GM19099 (cell line): Measurements from ENCODE around the gene CLC.

Source experiments
- POLR2A ChIP-seq: IDR thresholded peaks from 3 replicates; pipeline ENCODE4 v1.6.1; 2011; ENCODE audit warnings: low read depth; ENCODE audit not compliant: insufficient read length; ENCODE audit errors: extremely low read depth

CLC gene

DNA sequence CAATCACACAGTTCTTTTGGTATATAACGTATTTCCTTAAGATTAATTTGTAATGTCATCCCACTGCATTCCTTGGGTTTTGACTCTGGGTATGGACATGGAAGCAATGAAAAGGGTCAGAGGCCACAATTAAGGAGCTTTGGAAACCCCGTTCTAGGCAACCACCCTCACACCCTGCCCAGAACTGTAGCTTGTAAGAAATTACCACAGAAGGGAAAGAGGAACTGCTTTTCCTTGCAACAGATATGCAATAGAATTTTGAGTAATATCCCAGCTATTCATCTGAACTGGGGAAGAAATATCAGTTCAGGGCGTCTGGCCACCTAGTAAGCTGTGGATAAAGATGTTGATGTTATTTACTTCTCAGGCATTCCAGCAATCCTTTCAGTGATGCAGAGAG is 985 bp upstream of the CLC start:
- TF ChIP-seq POLR2A: no peak

DNA sequence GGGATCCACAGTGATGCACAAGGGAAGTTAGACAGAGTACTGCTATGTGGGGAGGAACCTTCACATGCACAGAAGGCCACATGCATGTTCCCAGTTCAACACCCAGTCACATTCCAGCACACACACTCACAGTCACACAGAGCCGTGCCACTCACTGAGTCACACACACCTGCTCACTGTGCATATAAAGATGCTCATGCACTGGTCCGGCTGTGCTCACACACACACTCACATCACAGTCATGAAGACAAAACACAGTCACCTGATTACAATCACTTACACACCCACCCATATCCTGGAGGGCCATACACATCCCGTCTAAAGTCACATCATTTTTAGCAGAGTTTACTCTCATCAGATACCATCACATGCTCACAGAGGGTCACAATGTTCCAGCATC is 478 bp downstream of the CLC start:
- TF ChIP-seq POLR2A: no peak

DNA sequence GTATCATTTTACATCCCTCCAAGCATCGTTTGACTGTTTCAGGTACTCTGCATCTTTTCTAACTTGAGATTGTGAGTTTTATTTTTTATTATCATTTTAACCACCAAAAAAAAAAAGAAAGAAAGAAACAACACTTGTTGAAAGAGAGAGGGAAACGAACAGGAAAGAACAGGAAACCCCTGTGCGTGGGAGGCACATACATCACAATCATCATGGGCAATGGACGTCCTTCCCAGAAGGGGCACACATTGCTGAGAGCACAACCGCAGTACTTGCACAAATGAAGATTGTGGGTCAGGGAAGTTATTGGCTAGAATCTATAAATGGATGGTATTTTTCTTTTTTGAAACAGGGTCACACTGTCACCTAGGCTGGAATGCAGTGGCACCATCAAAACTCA is 1.7 kb downstream of the CLC start:
- TF ChIP-seq POLR2A: no peak

DNA sequence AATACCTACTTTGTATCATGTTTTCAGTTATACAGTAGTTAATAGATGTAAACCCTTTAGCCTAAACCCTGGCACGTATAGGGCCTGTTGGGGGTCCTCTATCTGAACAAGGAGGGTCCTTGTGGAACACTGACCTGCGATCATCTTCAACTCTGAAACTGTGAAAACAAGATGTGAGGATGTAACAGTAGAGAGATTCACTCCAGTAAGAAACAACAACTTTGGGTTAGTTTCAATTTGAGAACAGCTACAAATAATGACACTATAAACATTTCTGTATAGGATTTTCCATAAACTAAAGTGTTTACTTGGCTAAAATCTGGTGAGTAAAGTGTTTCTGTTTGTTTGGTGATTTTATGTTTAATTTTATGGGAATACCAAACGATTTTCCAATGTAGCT is 2.1 kb downstream of the CLC start:
- no peak for TF ChIP-seq POLR2A

DNA sequence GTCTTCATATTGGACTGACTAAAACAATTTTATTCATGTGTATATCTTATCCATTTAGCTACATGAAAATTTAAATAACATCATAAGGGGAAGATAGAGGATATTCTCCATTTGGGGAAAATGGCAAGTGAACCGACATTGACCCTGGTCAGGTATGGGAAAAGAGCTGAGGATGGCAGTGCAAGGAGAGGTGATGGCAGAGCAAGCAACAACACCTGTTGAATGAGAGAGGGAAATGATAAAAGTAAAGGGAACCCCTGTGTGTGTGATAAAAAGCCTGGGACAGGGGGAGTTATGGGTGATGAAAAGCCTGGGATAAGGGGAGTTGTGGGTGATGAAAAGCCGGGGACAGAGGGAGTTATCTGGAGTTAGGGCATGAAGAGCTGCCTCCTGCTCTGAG is 4.0 kb downstream of the CLC start:
- no peak for TF ChIP-seq POLR2A

DNA sequence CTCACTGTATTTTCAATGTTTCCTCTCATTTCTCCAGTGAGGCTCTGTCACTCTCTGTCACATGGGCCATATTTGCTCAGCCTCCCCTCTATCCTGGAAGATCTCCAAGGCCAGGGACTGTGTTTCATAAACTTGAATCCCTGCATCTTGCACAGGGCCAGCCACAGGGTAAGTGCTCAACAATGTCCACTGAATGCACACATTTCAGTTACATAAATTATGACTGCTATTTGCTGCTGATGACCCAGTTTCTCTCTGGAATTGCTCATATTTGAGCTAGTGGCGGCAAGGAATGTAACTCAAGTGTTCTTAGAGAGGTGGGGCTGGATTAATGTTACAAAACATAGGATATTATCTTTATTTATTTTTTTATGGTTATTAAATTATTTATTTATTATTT is 6.1 kb downstream of the CLC start:
- no peak for TF ChIP-seq POLR2A

DNA sequence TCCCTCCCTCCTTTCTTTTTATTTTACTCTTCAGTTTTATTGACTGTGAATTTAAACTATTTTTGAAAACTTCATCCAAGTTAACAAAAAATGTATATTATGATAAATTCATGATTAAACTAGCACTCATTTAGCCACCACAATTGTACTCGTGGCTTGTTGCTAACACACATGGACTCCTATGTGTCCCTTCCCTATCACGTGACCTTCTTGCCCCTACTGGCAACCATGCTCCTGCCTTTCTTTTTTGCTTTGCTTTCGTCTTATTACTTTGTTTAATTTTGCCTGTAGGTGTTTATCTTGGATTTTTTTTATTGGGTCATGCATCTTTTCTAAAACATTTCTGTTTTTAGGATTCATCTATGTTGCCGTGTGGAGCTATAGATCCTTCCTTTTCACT is 8.2 kb downstream of the CLC start:
- TF ChIP-seq POLR2A: no peak

DNA sequence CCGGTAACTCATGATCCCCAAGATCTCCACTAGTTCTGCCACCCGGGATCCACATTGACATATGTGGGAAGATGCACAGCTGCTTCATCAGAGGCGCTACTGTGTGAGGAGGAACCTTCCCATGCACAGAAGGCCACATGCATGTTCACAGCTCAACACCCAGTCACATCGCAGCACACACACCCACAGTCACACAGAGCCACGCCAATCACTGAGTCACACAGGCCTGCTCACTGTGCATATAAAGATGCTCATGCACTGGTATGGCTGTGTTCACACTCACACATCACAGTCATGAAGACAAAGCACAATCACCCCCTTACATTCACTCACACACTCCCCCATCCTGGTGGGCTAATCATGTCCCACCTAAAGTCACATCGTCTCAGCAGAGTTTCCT is 9.8 kb downstream of the CLC start:
- TF ChIP-seq POLR2A: no peak

DNA sequence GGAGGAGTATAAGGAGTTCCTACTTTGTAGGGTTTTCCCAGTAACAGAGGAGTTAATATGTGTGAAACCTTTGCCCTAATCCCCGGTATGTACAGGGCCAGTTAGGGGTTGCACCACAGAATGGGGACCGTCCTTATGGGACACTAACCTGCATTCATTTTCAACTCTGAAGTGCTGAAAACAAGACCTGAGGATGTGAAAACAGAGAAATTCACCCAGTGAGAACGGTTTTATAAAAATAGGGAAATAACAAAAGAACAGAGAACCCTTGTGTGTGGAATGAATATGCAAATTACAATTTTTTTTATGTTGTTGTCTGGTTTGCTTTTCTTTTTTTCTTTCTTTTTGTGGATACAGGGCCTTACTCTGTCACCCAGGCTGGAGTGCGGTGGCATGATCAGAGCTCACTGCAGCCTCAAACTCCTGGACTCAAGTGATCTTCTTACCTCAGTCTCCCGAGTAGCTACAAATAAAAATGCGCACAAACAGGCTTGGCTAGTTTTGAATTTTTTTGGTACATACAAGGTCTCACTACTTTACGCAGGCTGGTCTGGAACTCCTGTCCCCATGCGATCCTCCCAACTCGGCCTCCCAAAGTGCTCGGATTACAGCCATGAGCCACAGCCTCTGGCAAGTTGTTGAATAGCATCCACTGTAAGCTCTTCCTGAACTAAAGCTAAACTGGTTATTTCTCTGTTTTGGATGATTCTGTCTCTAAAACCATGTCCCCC is 10.6 kb downstream of the CLC start:
- TF ChIP-seq POLR2A: no peak

DNA sequence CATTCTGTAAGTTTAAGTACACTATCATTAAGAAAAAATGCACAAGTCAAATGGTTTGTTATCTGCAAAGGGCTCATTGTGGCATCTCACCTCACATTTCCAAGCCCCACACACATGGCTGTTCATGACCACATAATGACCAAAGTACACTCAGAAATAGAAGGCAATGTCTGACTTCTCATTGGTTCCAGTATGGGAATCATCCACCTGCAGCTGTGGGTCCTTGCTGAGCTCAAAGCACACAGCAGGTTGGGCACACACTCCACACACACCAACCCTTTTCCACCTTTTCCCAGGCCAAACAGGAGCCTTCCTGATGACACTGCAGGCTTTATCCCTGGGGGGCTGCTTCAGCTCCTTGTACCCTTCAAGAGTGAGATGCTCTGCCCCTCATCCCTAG is 11.8 kb downstream of the CLC start:
- no peak for TF ChIP-seq POLR2A

DNA sequence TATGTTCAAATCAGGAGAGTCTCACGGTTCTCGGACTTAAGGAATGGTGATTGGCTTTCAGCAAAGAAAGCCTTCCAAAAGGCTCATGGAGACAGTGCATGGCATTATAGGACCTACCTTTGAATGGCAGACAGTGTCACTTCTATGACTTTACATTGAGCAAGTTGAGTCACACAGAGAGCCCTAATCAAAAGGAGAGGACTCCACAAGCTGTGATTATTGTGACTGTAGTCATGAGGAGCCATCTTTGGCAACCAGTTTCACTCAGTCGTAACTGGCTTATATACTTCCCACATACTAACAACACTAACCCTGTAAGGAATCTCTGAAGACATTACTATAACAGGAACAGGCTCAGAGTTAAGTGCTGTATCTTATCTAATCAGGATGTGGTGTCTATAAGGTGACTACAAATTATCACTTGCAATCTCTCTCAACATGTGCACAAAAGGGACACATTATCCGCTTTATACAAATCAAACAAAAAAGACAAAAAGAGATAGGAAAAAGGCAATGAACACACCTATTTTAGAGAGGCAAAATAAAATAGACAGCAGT is 27.4 kb downstream of the CLC start:
- no peak for TF ChIP-seq POLR2A

DNA sequence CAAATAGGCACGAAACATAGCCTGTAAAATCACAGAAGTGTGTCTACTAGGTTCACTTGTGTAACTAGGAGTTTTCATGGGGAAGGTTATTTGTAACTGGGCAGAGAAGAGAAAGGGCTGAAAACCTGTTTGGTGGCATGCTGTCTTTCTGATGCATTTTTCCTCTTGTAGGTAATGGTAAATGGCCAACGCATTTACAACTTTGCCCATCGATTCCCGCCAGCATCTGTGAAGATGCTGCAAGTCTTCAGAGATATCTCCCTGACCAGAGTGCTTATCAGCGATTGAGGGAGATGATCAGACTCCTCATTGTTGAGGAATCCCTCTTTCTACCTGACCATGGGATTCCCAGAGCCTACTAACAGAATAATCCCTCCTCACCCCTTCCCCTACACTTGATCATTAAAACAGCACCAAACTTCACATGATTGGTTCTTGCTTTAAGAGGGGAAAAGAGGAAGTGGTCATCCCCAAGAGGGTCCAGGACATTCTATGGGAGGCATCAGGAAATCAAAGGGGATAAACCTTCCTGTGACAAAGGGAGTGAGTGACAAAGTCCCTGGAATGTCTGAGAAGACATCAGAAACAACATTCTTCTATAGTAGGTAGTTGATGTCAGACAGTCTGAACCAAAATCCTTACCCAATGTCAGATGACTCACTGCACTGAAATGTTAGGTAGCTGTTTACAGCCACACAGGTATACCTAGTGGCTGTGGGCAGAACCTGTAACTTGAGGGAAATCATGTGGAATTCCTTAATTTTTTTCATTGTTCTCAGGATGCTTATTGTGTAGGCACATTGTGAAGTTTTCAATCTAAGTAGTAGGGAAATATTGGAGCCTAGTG is 28.6 kb downstream of the CLC start:
- TF ChIP-seq POLR2A: no peak

DNA sequence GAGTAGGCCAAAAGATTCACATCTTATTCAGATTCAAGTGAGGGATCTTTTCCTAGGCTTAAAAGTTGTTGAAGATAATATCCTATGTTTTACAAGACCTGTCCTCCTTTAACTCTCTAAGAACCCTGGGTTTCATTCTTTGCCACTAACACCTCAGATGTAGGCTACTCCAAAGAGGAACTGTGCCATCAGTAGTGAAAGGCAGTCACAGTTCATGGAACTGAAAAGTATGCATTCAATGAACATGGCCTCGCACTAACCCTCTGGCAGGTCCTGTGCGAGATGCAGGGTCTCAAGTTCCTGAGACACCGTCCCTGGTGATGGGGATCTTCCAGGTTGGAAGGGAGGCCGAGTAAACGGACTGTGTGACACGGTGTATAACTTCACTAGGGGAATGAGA is 29.2 kb downstream of the CLC start:
- no peak for TF ChIP-seq POLR2A

DNA sequence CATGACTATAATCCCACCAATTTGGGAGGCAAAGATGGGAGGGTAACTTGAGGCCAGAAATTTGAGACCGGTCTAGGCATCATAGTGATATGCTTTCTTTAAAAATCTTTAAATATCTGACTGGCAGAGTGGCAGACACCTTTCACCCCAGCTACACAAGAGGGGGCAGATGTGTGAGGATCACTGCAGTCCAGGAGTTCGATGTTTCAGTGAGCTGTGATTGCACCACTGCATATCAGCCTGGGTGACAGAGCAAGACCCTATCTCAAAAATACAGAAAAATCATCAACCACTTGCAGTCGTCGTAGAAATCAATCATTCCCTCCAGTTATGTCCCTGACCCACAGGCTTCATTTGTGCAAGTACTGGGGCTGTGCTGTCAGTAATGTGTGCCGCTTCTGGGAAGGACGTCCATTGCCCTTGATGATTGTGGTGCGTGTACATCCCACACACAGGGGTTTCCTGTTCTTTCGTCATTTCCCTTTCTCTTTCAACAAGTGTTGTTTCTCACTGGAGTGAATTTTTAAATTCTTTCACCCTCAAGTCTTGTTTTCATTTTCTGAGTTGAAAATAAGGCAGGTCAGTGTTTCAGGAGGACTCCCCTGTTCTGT is 32.1 kb downstream of the CLC start:
- no peak for TF ChIP-seq POLR2A

DNA sequence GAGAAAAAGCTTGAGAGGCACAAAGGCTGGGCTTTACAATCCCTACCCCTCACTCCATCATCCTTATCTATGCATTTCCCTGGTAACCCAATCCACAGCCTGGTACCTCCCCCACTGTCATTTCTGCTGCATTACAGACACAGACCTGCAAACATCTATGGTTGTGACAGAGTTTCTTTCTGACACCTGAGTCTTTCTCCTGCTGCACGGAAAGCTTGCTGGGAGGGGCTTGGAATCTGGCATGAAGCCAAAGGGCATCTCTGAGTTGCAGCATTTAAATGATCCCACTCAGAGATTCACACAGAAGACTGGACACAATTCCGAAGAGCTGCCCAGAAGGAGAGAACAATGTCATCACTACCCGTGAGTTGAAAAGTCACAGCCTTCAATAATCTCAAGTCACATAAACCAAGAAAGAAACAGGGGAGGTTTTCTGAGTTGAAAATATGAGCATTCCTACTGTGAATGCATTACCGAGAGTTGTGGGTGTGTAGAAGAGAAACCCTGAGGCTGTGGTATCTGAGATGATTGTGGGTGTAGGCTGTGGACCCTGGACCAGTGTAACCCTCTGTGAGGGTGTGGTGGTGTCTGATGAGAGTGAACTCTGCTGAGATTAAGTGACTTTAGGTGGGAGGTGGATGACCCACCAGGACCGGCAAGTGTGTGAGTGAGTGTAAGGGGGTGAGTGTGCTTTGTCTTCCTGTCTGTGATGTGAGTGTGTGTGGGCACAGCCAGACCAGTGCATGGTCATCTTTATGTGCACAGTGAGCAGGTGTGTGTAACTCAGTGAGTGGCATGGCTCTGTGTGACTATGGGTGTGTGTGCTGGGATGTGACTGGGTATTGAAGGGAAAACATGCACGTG is 33.4 kb downstream of the CLC start, which contains the start of gene LGALS14:
LGALS14 (plus strand) TSS at position 301 of the 864 bp plus-strand sequence; CDS start at position 349, 48 bp downstream.
- no peak for TF ChIP-seq POLR2A
